HG03196 (cell line): ENCODE results near the gene SOCS1.

Source experiments
- ATAC-seq: cut with Tn5 transposase; IDR thresholded peaks from one replicate; pipeline ENCODE4 v1.9.1; 2021; ENCODE audit not compliant: unreplicated experiment

Gene SOCS1

DNA sequence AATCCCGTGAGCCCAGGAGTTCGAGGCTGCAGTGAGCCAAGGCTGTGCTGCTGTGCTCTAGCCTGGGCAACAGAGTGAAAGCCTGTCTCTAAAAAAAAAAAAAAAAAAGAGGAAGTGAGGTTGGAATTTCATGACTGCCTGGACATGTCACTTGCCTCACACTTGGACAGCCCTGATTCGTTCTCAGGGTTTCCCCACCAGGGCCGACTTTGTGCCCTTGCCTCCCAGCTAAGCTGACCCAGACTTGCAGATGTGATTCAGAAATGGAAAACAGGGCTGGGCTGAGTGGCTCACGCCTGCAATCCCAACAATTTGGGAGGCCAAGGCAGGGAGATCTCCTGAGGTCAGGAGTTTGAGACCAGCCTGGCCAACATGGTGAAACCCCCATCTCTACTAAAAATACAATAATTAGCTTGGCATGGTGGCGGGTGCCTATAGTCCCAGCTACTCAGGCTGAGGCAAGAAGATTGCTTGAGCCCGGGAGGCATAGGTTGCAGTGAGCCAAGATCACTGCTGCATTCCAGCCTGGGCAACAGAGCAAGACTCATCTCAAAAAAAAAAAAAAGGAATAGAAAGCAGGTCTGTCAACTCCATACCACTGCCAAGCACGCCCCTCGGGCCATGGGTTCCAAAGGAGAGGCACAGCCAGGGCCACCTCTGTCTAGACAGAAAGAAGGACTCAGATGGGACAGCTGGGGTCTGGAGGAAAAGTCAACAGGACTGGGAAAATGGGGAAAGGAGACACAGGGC lies 46.9 kb downstream of the SOCS1 start:
- no peak for ATAC-seq

DNA sequence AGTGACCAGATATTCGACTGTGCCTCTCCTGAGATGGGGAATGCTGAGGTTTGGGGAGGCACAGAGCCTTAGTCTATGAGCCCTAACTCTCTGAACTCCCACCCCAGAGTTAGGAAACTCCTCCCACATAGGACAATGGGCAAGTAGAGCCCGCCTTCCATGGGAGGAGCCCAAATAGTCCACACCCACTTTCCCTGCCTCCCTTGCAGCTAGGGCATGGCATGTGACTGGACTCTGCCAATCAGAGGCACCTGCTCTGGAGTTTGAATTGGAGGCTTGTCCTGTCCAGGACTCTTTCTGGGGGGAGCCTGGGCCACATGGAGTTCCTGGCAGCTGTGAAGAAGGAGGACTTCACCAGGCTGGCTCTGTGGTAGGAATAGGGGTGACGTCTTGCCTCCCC lies 48.4 kb downstream of the SOCS1 start:
- no peak for ATAC-seq

- no peak for ATAC-seq
Measured at GRCh38 chr16:11205754-11206581, 50.0 kb downstream of the SOCS1 start.

- no peak for ATAC-seq
Measured at GRCh38 chr16:11205065-11205699, 50.8 kb downstream of the SOCS1 start.

DNA sequence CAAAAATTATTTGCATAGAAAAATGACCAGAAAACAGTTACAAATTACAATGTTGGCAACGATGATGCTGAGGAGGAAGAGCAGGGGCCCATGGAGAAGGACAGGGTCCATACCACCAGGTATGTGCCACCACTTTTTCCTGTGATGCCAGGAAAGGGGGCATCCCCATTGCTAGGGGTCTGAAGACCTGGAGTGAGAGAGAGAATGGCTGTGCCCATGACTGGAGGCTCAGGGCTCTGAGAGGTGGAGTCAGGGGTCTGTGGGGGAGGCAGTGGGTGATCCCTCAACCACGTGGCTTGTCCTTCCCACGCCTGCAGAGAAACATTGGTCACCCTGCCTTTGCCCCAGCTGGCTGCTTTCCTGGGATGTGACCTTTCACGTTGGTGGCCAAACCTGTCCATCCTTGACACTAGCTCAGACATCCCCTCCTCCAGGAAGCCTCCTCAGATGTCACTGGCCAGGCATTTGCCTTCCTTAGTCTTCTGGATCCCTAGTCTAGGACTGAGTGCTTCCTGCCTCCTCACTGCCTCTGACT lies 51.4 kb downstream of the SOCS1 start:
- ATAC-seq, result no peak
